ENCODE measurements around the gene RIMBP2.

The RIMBP2 gene

DNA sequence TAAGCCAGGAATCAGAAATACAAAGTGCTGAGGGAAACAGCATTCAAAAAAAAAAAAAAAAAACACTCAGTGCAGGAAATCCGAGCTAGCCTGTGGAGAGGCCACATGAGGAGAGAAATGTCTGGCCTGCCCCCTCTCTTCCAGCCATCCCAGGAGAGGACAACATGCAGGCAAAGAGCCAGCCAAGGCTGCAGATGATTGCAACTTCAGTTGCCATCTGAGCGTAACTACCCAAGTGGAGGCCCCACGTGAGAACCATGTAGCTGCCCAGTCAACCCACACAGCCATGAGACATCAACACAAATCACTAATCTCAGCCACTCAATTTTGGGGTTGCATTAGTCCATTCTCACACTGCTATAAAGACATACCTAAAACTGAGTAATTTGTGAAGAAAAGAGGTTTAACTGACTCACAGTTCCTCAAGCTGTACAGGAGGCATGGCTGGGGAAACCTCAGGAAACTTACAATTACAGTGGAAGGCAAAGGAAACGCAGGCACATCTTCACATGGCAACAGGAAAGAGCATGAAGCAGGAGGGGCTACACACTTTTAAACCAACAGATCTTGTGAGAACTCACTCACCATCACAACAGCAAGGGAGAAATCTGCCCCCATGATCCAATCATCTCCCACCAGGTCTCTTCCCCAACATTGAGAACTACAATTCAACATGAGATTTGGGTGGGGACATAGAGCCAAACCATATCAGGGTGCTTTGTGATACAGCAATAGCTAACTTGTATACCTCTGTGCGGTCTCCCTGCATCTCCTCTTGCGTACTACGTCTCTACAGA is 217.3 kb downstream of the RIMBP2 start:
- no peak for TF ChIP-seq POLR2AphosphoS5 (IDR thresholded peaks at IDR 0.05; ENCODE audit: low read depth)
- no peak for TF ChIP-seq SPI1 (IDR thresholded peaks at IDR 0.05; ENCODE audit: borderline replicate concordance, low read depth)
- no peak for TF ChIP-seq GABPA (IDR thresholded peaks at IDR 0.05; ENCODE audit: low read depth)
- TF ChIP-seq, protein P1, sequence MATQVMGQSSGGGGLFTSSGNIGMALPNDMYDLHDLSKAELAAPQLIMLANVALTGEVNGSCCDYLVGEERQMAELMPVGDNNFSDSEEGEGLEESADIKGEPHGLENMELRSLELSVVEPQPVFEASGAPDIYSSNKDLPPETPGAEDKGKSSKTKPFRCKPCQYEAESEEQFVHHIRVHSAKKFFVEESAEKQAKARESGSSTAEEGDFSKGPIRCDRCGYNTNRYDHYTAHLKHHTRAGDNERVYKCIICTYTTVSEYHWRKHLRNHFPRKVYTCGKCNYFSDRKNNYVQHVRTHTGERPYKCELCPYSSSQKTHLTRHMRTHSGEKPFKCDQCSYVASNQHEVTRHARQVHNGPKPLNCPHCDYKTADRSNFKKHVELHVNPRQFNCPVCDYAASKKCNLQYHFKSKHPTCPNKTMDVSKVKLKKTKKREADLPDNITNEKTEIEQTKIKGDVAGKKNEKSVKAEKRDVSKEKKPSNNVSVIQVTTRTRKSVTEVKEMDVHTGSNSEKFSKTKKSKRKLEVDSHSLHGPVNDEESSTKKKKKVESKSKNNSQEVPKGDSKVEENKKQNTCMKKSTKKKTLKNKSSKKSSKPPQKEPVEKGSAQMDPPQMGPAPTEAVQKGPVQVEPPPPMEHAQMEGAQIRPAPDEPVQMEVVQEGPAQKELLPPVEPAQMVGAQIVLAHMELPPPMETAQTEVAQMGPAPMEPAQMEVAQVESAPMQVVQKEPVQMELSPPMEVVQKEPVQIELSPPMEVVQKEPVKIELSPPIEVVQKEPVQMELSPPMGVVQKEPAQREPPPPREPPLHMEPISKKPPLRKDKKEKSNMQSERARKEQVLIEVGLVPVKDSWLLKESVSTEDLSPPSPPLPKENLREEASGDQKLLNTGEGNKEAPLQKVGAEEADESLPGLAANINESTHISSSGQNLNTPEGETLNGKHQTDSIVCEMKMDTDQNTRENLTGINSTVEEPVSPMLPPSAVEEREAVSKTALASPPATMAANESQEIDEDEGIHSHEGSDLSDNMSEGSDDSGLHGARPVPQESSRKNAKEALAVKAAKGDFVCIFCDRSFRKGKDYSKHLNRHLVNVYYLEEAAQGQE (IDR thresholded peaks at IDR 0.05; ENCODE audit: insufficient replicate concordance, low read depth), result no peak
- no peak for TF ChIP-seq CTCF (IDR thresholded peaks at IDR 0.05; ENCODE audit: insufficient read depth, low read length)
- H3K27me3 ChIP-seq (ENCODE audit: insufficient read depth, poor library complexity, severe bottlenecking), result no peaks in the 10 kb centered on the region
- no peak for DNase-seq (ENCODE audit: low read depth in 1 of 2, low spot score in 1 of 2)
- H3K4me3 ChIP-seq (replicated peaks; ENCODE audit: insufficient read depth, low read length), result no peak overlapping the region
- H3K27ac ChIP-seq (replicated peaks), result no peak overlapping the region

DNA sequence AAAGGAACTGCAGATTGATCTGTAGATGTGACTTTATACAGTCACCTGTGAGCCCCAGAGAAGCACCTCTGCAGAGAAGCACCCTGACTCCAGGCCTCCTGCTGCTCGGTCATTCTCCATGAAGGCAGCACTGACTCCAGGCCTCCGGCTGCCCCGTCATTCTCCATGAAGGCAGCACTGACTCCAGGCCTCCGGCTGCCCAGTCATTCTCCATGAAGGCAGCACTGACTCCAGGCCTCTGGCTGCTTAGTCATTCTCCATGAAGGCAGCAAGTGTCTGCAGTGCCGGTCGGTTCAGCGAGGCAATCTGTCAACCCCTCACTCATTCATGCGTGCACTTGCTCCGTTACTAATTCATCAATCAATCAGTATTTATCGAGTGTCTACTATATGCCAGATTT is 218.1 kb downstream of the RIMBP2 start:
- no peak overlapping the region for H3K4me3 ChIP-seq (replicated peaks; ENCODE audit: insufficient read depth, low read length)
- no peaks in the 10 kb centered on the region for H3K27me3 ChIP-seq (ENCODE audit: insufficient read depth, poor library complexity, severe bottlenecking)
- no peak for DNase-seq (ENCODE audit: low read depth in 1 of 2, low spot score in 1 of 2)
- TF ChIP-seq SPI1 (IDR thresholded peaks at IDR 0.05; ENCODE audit: borderline replicate concordance, low read depth), result no peak
- TF ChIP-seq CTCF (IDR thresholded peaks at IDR 0.05; ENCODE audit: insufficient read depth, low read length), result no peak
- TF ChIP-seq, protein P1 (IDR thresholded peaks at IDR 0.05; ENCODE audit: insufficient replicate concordance, low read depth), result no peak
- no peak for TF ChIP-seq POLR2AphosphoS5 (IDR thresholded peaks at IDR 0.05; ENCODE audit: low read depth)
- TF ChIP-seq GABPA (IDR thresholded peaks at IDR 0.05; ENCODE audit: low read depth), result no peak
- no peak overlapping the region for H3K27ac ChIP-seq (replicated peaks)

- H3K27ac ChIP-seq (replicated peaks), result no peak overlapping the region
- no peaks in the 10 kb centered on the region for H3K27me3 ChIP-seq (ENCODE audit: insufficient read depth, poor library complexity, severe bottlenecking)
- no peak for DNase-seq (ENCODE audit: low read depth in 1 of 2, low spot score in 1 of 2)
- TF ChIP-seq POLR2AphosphoS5 (IDR thresholded peaks at IDR 0.05; ENCODE audit: low read depth) (no peak), SPI1 (IDR thresholded peaks at IDR 0.05; ENCODE audit: borderline replicate concordance, low read depth) (no peak), GABPA (IDR thresholded peaks at IDR 0.05; ENCODE audit: low read depth) (no peak), CTCF (IDR thresholded peaks at IDR 0.05; ENCODE audit: insufficient read depth, low read length) (no peak)
- TF ChIP-seq, protein P1 (IDR thresholded peaks at IDR 0.05; ENCODE audit: insufficient replicate concordance, low read depth), result no peak
- no peak overlapping the region for H3K4me3 ChIP-seq (replicated peaks; ENCODE audit: insufficient read depth, low read length)
These were observed 218.8 kb downstream of the RIMBP2 start for GRCh38 chr12:130497321-130497720.

Data from HL-60 (cell line).